AG09309 (cell line): Measurements from ENCODE around the gene ORM2.

Experiments
- DNase-seq: peaks from one replicate; pipeline ENCODE4 v3.0.0-alpha.2; 2010; ENCODE audit warnings: low read depth
- H3K4me3 ChIP-seq: 2 replicates; pipeline ENCODE4 v1.5.1; 2011; ENCODE audit warnings: mild to moderate bottlenecking, low read depth, low read length, moderate library complexity; ENCODE audit not compliant: control insufficient read depth
- TF ChIP-seq, protein P1 (sequence below): IDR thresholded peaks from 2 replicates; pipeline ENCODE4 v1.5.1; 2011; ENCODE audit warnings: mild to moderate bottlenecking, low read depth, low read length, inconsistent platforms; ENCODE audit not compliant: insufficient read depth, control insufficient read depth; ENCODE audit errors: missing control alignments

The ORM2 gene

DNA sequence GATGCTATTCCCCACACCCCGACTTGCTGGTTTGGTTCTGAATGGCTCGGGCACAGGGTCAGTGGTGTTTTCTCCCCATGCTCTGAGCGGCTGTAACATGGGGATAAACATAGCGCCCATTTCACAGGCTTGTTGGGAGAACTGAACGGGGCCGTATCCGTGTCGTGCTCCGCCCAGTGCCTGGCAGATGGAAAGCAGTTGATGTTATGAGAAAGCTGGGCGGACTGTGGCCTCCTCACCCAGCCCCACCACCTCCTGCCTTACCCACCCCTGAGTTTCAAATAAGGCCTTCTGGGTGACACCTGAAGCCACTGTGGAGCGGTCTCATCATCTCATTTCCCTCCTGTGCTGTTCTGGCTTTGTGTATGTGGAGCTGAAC lies 14.5 kb downstream of the ORM2 start:
- no peak for DNase-seq
- H3K4me3 ChIP-seq: no peak overlapping the region
- TF ChIP-seq, protein P1, sequence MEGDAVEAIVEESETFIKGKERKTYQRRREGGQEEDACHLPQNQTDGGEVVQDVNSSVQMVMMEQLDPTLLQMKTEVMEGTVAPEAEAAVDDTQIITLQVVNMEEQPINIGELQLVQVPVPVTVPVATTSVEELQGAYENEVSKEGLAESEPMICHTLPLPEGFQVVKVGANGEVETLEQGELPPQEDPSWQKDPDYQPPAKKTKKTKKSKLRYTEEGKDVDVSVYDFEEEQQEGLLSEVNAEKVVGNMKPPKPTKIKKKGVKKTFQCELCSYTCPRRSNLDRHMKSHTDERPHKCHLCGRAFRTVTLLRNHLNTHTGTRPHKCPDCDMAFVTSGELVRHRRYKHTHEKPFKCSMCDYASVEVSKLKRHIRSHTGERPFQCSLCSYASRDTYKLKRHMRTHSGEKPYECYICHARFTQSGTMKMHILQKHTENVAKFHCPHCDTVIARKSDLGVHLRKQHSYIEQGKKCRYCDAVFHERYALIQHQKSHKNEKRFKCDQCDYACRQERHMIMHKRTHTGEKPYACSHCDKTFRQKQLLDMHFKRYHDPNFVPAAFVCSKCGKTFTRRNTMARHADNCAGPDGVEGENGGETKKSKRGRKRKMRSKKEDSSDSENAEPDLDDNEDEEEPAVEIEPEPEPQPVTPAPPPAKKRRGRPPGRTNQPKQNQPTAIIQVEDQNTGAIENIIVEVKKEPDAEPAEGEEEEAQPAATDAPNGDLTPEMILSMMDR: no peak

- H3K4me3 ChIP-seq: no peak overlapping the region
- DNase-seq: no peak
- TF ChIP-seq, protein P1: no peak
Measured at GRCh38 chr9:114344692-114345091, 15.0 kb downstream of the ORM2 start.

DNA sequence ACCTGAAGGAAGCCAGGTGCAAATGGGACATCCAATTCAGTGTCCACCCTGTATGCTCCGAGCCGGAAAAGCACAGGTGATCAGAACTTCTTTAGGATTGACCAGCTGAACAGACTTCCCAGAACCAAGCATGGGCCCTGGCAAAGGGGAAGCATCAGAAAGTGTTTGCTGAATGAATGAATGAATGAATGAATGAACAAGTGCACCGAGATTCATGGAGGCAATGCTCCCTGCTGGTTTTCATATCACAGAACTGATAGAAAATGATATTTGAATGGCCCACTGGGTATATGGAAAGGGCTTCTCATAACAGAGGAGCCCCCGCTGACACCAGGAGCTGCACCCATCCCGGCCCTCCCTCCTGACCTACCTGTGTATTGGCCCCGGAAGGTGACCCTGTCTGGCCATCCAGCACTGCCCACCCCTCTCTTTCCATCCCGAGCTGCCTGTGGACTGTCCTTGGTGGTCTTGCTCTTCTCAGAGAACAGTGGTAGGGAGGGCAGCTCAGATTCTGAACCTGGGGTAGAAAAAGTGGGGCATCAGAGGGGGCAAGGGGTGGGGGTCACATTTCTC lies 15.9 kb downstream of the ORM2 start:
- DNase-seq: no peak
- TF ChIP-seq, protein P1: no peak
- no peak overlapping the region for H3K4me3 ChIP-seq

GRCh38 chr9:114346146-114346545 lies 16.5 kb downstream of the ORM2 start:
- DNase-seq: no peak
- no peak overlapping the region for H3K4me3 ChIP-seq
- TF ChIP-seq, protein P1: no peak

DNA sequence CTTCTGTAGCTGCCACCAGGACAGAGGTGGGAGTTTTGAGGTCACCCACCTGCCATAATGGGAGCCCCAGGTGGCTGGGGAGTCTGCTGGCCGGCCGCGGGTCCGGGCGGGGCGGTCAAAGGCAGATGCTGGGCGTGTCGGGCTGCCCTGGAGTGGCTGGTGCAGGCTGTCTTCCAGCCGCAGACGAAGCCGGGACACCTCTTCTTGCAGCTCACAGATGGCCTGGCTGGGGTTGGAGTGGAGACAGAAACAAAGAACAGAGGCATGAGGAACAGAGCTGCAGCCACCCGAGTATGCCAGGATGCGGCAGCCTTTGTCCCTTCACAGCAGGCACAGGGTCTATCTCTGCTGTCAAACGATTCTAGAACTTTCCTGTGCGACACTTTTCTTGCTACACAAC lies 18.0 kb downstream of the ORM2 start:
- TF ChIP-seq, protein P1: no peak
- no peak for DNase-seq
- H3K4me3 ChIP-seq: no peak overlapping the region

- no peak overlapping the region for H3K4me3 ChIP-seq
- DNase-seq: no peak
- TF ChIP-seq, protein P1: no peak
Measured at GRCh38 chr9:114348261-114348905, 18.7 kb downstream of the ORM2 start.

DNA sequence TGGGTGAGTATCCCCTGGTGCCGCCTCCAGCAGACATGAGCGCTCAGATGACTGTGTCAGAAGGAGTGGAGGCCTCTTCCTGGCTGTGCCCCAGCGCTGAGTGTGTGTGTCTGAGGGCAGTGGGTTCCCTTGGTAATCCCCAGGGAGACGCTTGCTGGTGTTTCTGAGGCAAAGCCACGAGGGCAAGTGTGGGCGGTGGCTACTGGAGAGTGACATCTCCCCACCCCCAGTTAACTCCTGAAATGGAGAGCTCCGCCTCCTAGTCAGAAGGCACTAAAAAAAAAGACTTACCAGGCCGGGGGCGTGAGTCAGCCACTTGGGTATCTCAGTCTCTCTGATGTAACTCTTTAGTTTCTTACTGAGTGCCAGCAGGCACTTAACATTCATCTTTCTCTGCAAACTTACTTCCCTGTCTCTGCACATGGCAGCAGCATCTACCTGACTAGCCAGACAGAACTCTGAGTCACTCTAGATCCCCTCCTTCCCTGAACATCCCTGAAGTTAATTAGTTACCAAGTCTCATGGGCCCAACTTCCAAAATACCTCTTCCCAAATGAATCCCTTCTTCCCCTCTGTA lies 19.3 kb downstream of the ORM2 start:
- TF ChIP-seq, protein P1: no peak
- DNase-seq: peak; percentile 99

More for the DNA sequence above, 19.3 kb downstream of the ORM2 start:
- H3K4me3 ChIP-seq: no peak overlapping the region
